Measurements from ENCODE around the gene GNB3.

DNA sequence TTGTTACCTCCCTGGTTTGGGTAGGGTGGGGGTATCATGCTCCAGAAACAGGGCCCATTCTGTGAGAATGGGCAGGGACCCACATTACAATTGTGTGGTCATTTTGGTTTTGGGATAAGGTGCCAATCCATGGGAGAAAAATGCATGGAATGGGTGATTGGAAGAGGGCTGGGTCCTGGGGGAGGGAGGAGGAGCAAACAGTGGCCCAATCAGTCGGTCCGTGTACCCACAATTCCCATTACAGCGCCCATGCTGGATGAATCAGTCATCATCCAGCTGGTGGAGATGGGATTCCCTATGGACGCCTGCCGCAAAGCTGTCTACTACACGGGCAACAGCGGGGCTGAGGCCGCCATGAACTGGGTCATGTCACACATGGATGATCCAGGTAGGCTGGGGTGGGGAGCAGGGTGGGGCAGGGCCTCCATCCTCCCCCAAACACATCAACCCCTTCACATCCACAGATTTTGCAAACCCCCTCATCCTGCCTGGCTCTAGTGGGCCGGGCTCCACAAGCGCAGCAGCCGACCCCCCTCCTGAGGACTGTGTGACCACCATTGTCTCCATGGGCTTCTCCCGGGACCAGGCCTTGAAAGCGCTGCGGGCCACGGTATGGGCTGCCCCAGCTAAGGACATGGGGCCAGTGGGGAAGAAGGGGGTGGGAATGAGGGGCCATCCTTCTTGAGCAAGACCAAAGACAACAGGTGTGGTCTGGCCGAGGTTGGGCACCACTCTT lies 23.0 kb downstream of the GNB3 start:
- TF ChIP-seq, protein P1, sequence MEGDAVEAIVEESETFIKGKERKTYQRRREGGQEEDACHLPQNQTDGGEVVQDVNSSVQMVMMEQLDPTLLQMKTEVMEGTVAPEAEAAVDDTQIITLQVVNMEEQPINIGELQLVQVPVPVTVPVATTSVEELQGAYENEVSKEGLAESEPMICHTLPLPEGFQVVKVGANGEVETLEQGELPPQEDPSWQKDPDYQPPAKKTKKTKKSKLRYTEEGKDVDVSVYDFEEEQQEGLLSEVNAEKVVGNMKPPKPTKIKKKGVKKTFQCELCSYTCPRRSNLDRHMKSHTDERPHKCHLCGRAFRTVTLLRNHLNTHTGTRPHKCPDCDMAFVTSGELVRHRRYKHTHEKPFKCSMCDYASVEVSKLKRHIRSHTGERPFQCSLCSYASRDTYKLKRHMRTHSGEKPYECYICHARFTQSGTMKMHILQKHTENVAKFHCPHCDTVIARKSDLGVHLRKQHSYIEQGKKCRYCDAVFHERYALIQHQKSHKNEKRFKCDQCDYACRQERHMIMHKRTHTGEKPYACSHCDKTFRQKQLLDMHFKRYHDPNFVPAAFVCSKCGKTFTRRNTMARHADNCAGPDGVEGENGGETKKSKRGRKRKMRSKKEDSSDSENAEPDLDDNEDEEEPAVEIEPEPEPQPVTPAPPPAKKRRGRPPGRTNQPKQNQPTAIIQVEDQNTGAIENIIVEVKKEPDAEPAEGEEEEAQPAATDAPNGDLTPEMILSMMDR (IDR thresholded peaks at IDR 0.05) = no peak
- TF ChIP-seq ZFX (IDR thresholded peaks at IDR 0.05; ENCODE audit: borderline replicate concordance) = no peak
